Activated CD4-positive, alpha-beta memory T cell treated with anti-CD3 and anti-CD28 coated beads for 36 hours (primary cell): ENCODE measurements around the gene SLA2. TPM values are rescaled to one million over a fixed set of nuclear protein-coding genes. Genes with fewer than 3 reads are reported as not detected.
"Not testable (repeated sequence)": the region's sequence is repeated elsewhere in the genome, so short reads cannot be mapped to it uniquely, and the experiment has no call there.

Source experiments
- CTCF ChIA-PET: fragments of 350-600 bp; sonication (Branson Sonifier 250); formaldehyde crosslinking; loops from one replicate; lab custom pipeline; 2021; ENCODE audit warnings: antibody characterized with exemption, inconsistent platforms; lab: Charles Lee
- POLR2A ChIA-PET: fragments of 350-600 bp; sonication (Branson Sonifier 250); formaldehyde crosslinking; loops from one replicate; lab custom pipeline; 2021; ENCODE audit warnings: antibody characterized with exemption; lab: Charles Lee
- DNase-seq: peaks from one replicate; pipeline ENCODE4 v3.0.0-alpha.2; 2020
- H3K27ac Mint-ChIP-seq: one replicate; pipeline ENCODE4 v1.8.0; 2021; ENCODE audit warnings: mixed read lengths
- H3K27me3 Mint-ChIP-seq: one replicate; pipeline ENCODE4 v1.8.0; 2021; ENCODE audit warnings: mixed read lengths
- H3K36me3 Mint-ChIP-seq: one replicate; pipeline ENCODE4 v1.8.0; 2021; ENCODE audit warnings: mixed read lengths
- H3K4me1 Mint-ChIP-seq: one replicate; pipeline ENCODE4 v1.8.0; 2021; ENCODE audit warnings: low read depth, mixed read lengths
- H3K4me3 Mint-ChIP-seq: one replicate; pipeline ENCODE4 v1.8.0; 2021; ENCODE audit warnings: mild to moderate bottlenecking, mixed read lengths
- H3K9me3 Mint-ChIP-seq: one replicate; pipeline ENCODE4 v1.8.0; 2021; ENCODE audit warnings: mixed read lengths
- intact Hi-C: fragments of 100-400 bp; cut with micrococcal nuclease; formaldehyde crosslinking; loops from one replicate; pipeline ENCODE4 v1.15.1; 2023
- total RNA-seq, 2 experiments: library from RNA; stranded (reverse); gene quantifications; one replicate each; pipeline ENCODE4 v1.2.3, GENCODE V29; 2021

The SLA2 gene
- total RNA-seq, 2 experiments from 2014 or later = 47.1 to 47.7 TPM

- ChIA-PET POLR2A (interaction anchor here (0.5 to 1.7 kb wide), 5 partner anchors 14 to 24 kb away, joined by 3 to 8 read pairs (median 3); partner anchors contain the start of genes RAB5IF and SLA2), CTCF (interaction anchor here (0.6 to 3.0 kb wide), 7 partner anchors 15 to 190 kb away, joined by 3 to 17 read pairs (median 6); partner anchors contain the start of genes DSN1, RAB5IF and SLA2)
- Mint-ChIP-seq H3K27me3 (no peaks in the 10 kb centered on the region), H3K4me1 (peaks cover 31% of the 10 kb centered on the region), H3K36me3 (peaks cover 47% of the 10 kb centered on the region), H3K4me3 (peak overlapping the region; percentile 50), H3K27ac (peak overlapping the region; percentile 88), H3K9me3 (no peaks in the 10 kb centered on the region)
- DNase-seq = peak; percentile 76
- intact Hi-C loops = loop anchor here (2.0 kb wide), 1 partner anchor 15 kb away; no protein-coding TSS in a partner anchor
These were observed 16.0 kb downstream of the SLA2 start for GRCh38 chr20:36629719-36630681.

GRCh38 chr20:36628076-36628475 is 17.9 kb downstream of the SLA2 start:
- ChIA-PET POLR2A (no interaction called here), CTCF (interaction anchor here (3.0 kb wide), 1 partner anchor 17 kb away, joined by 17 read pairs; the partner anchor contains the start of gene SLA2)
- Mint-ChIP-seq H3K9me3 (no peaks in the 10 kb centered on the region), H3K4me1 (peaks cover 40% of the 10 kb centered on the region), H3K4me3 (no peak overlapping the region), H3K27me3 (no peaks in the 10 kb centered on the region), H3K36me3 (peaks cover 55% of the 10 kb centered on the region), H3K27ac (peak overlapping the region; percentile 28)
- peak; percentile 31 for DNase-seq
- intact Hi-C loops = no loop called here

- peak overlapping the region; percentile 47 for H3K27ac Mint-ChIP-seq
- ChIA-PET CTCF (interaction anchor here (1.3 kb wide), 1 partner anchor 20 kb away, joined by 3 read pairs; no protein-coding TSS in a partner anchor), POLR2A (no interaction called here)
- H3K9me3 Mint-ChIP-seq = no peaks in the 10 kb centered on the region
- no peaks in the 10 kb centered on the region for H3K27me3 Mint-ChIP-seq
- intact Hi-C loops = no loop called here
- DNase-seq = no peak
- H3K36me3 Mint-ChIP-seq = peaks cover 38% of the 10 kb centered on the region
- no peak overlapping the region for H3K4me3 Mint-ChIP-seq
- peaks cover 26% of the 10 kb centered on the region for H3K4me1 Mint-ChIP-seq
These were observed 21.1 kb downstream of the SLA2 start for GRCh38 chr20:36624944-36625324.

- Mint-ChIP-seq H3K27me3 (no peaks in the 10 kb centered on the region), H3K4me1 (peaks cover 20% of the 10 kb centered on the region), H3K27ac (peak overlapping the region; percentile 47), H3K4me3 (no peak overlapping the region), H3K36me3 (peaks cover 34% of the 10 kb centered on the region), H3K9me3 (no peaks in the 10 kb centered on the region)
- no peak for DNase-seq
- ChIA-PET CTCF (interaction anchor here (0.8 to 2.2 kb wide), 5 partner anchors 12 to 105 kb away, joined by 3 to 9 read pairs (median 3); partner anchors contain the start of genes RAB5IF and SLA2), POLR2A (no interaction called here)
- intact Hi-C loops = no loop called here
These were observed 21.7 kb downstream of the SLA2 start for GRCh38 chr20:36624068-36624943.

- H3K9me3 Mint-ChIP-seq = no peaks in the 10 kb centered on the region
- no peak overlapping the region for H3K4me3 Mint-ChIP-seq
- H3K27ac Mint-ChIP-seq = peak overlapping the region; percentile 49
- POLR2A ChIA-PET = interaction anchor here (1.1 kb wide), 1 partner anchor 17 kb away, joined by 4 read pairs; the partner anchor contains the start of gene RAB5IF
- CTCF ChIA-PET = interaction anchor here (0.7 to 2.2 kb wide), 6 partner anchors 11 to 106 kb away, joined by 3 to 9 read pairs (median 3); partner anchors contain the start of genes RAB5IF and SLA2
- H3K4me1 Mint-ChIP-seq = peaks cover 17% of the 10 kb centered on the region
- DNase-seq = no peak
- H3K36me3 Mint-ChIP-seq = peaks cover 32% of the 10 kb centered on the region
- H3K27me3 Mint-ChIP-seq = no peaks in the 10 kb centered on the region
- intact Hi-C loops = no loop called here
These were observed 22.6 kb downstream of the SLA2 start for GRCh38 chr20:36623444-36623843.

GRCh38 chr20:36620917-36621316 is 25.1 kb downstream of the SLA2 start:
- H3K4me3 Mint-ChIP-seq = no peak overlapping the region
- H3K36me3 Mint-ChIP-seq = peaks cover 17% of the 10 kb centered on the region
- CTCF ChIA-PET = no interaction called here
- intact Hi-C loops = no loop called here
- POLR2A ChIA-PET = no interaction called here
- peaks cover 13% of the 10 kb centered on the region for H3K4me1 Mint-ChIP-seq
- H3K27me3 Mint-ChIP-seq = no peaks in the 10 kb centered on the region
- H3K9me3 Mint-ChIP-seq = no peaks in the 10 kb centered on the region
- no peak overlapping the region for H3K27ac Mint-ChIP-seq
- no peak for DNase-seq

- ChIA-PET CTCF (interaction anchor here (1.2 to 3.6 kb wide), 3 partner anchors 9 to 130 kb away, joined by 3 to 17 read pairs (median 7); partner anchors contain the start of genes NDRG3 and RAB5IF), POLR2A (no interaction called here)
- Mint-ChIP-seq H3K27ac (peak overlapping the region; percentile 52), H3K9me3 (no peaks in the 10 kb centered on the region), H3K4me3 (no peak overlapping the region), H3K27me3 (no peaks in the 10 kb centered on the region), H3K36me3 (peaks cover 31% of the 10 kb centered on the region), H3K4me1 (peaks cover 12% of the 10 kb centered on the region)
- no peak for DNase-seq
- intact Hi-C loops = no loop called here
These were observed 31.0 kb downstream of the SLA2 start for GRCh38 chr20:36614781-36615557.

- no peaks in the 10 kb centered on the region for H3K9me3 Mint-ChIP-seq
- intact Hi-C loops = loop anchor here (2.0 kb wide), 2 partner anchors 31 to 115 kb away; no protein-coding TSS in a partner anchor
- ChIA-PET CTCF (interaction anchor here (1.2 to 3.6 kb wide), 6 partner anchors 8 to 141 kb away, joined by 3 to 33 read pairs (median 6); partner anchors contain the start of genes NDRG3 and RAB5IF), POLR2A (interaction anchor here (1.0 kb wide), 1 partner anchor 16 kb away, joined by 3 read pairs; no protein-coding TSS in a partner anchor)
- DNase-seq = no peak
- H3K36me3 Mint-ChIP-seq = peaks cover 36% of the 10 kb centered on the region
- no peak overlapping the region for H3K4me3 Mint-ChIP-seq
- H3K27me3 Mint-ChIP-seq = no peaks in the 10 kb centered on the region
- peaks cover 12% of the 10 kb centered on the region for H3K4me1 Mint-ChIP-seq
- H3K27ac Mint-ChIP-seq = peak overlapping the region; percentile 28
These were observed 32.0 kb downstream of the SLA2 start for GRCh38 chr20:36613974-36614373.

GRCh38 chr20:36611625-36612024 is 34.4 kb downstream of the SLA2 start:
- no peaks in the 10 kb centered on the region for H3K9me3 Mint-ChIP-seq
- ChIA-PET POLR2A (interaction anchor here (0.8 kb wide), 1 partner anchor 33 kb away, joined by 3 read pairs; no protein-coding TSS in a partner anchor), CTCF (interaction anchor here (1.0 to 3.6 kb wide), 7 partner anchors 12 to 197 kb away, joined by 3 to 33 read pairs (median 9); partner anchors contain the start of gene NDRG3)
- H3K27me3 Mint-ChIP-seq = no peaks in the 10 kb centered on the region
- H3K36me3 Mint-ChIP-seq = peaks cover 46% of the 10 kb centered on the region
- intact Hi-C loops = loop anchor here (2.0 kb wide), 2 partner anchors 33 to 117 kb away; no protein-coding TSS in a partner anchor
- DNase-seq = no peak
- H3K27ac Mint-ChIP-seq = no peak overlapping the region
- H3K4me3 Mint-ChIP-seq = no peak overlapping the region
- peaks cover 29% of the 10 kb centered on the region for H3K4me1 Mint-ChIP-seq

GRCh38 chr20:36608388-36608728 is 37.6 kb downstream of the SLA2 start:
- H3K27me3 Mint-ChIP-seq, DNase-seq, H3K9me3 Mint-ChIP-seq, H3K4me3 Mint-ChIP-seq: not testable (repeated sequence)
- Mint-ChIP-seq H3K4me1 (peaks cover 35% of the 10 kb centered on the region), H3K27ac (peak overlapping the region; percentile 97), H3K36me3 (peaks cover 37% of the 10 kb centered on the region)
- intact Hi-C loops = loop anchor here (5.0 kb wide), 2 partner anchors 139 to 164 kb away; partner anchors contain the start of genes DSN1 and NDRG3
- ChIA-PET POLR2A (interaction anchor here (1.1 kb wide), 1 partner anchor 48 kb away, joined by 4 read pairs; no protein-coding TSS in a partner anchor), CTCF (interaction anchor here (0.7 to 3.5 kb wide), 2 partner anchors 13 to 200 kb away, joined by 3 to 12 read pairs; no protein-coding TSS in a partner anchor)
